ENCODE results near the gene TMPRSS2.

- TF ChIP-seq, protein P1, sequence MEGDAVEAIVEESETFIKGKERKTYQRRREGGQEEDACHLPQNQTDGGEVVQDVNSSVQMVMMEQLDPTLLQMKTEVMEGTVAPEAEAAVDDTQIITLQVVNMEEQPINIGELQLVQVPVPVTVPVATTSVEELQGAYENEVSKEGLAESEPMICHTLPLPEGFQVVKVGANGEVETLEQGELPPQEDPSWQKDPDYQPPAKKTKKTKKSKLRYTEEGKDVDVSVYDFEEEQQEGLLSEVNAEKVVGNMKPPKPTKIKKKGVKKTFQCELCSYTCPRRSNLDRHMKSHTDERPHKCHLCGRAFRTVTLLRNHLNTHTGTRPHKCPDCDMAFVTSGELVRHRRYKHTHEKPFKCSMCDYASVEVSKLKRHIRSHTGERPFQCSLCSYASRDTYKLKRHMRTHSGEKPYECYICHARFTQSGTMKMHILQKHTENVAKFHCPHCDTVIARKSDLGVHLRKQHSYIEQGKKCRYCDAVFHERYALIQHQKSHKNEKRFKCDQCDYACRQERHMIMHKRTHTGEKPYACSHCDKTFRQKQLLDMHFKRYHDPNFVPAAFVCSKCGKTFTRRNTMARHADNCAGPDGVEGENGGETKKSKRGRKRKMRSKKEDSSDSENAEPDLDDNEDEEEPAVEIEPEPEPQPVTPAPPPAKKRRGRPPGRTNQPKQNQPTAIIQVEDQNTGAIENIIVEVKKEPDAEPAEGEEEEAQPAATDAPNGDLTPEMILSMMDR (IDR thresholded peaks at IDR 0.05): no peak
- no peak for TF ChIP-seq POLR2A (IDR thresholded peaks at IDR 0.05)
These were observed 24.5 kb downstream of the TMPRSS2 start for GRCh38 chr21:41483415-41483814.

All from Peyer's patch (tissue), 4 donors.